Tibial nerve (tissue), 4 donors: Measurements from ENCODE around the gene CHST12. TPM values are rescaled to one million over a fixed set of nuclear protein-coding genes. Genes with fewer than 3 reads are reported as not detected.
A peak's percentile ranks its signal among the peaks of the same experiment; 100 is the strongest.

Source experiments
- DNase-seq, 2 donors: peaks; one replicate each; pipeline ENCODE4 v3.0.0-alpha.2; 2019; ENCODE audit warnings: low spot score in 2 of 2
- H3K27ac ChIP-seq, 4 donors: fragments of 200-600 bp; sonication (generic) in 3 of 4; one replicate each; pipeline ENCODE4 v1.5.1; 2017 to 2019; ENCODE audit warnings: mild to moderate bottlenecking in 1 of 4
- H3K27me3 ChIP-seq, 2 donors: fragments of 200-600 bp; sonication (generic) in 1 of 2; one replicate each; pipeline versions ENCODE4 v1.5.1 to v1.6.0; 2017 to 2019
- H3K36me3 ChIP-seq, 3 donors: fragments of 200-600 bp; sonication (generic); one replicate each; pipeline ENCODE4 v1.5.1; 2018 to 2019
- H3K4me1 ChIP-seq, 4 donors: fragments of 200-600 bp; sonication (generic) in 3 of 4; one replicate each; pipeline ENCODE4 v1.5.1; 2017 to 2019
- H3K4me3 ChIP-seq, 4 donors: fragments of 200-600 bp; sonication (generic) in 3 of 4; one replicate each; pipeline ENCODE4 v1.5.1; 2017 to 2019; ENCODE audit warnings: mild to moderate bottlenecking in 1 of 4, moderate library complexity in 1 of 4
- H3K9me3 ChIP-seq, 4 donors: fragments of 200-600 bp; sonication (generic) in 3 of 4; one replicate each; pipeline ENCODE4 v1.5.1; 2017 to 2019
- EP300 ChIP-seq, 2 donors: sonication (generic); formaldehyde crosslinking; IDR thresholded peaks; one replicate each; pipeline ENCODE4 v1.6.1; 2017; ENCODE audit warnings: antibody characterized with exemption in 2 of 2, mild to moderate bottlenecking in 1 of 2
- POLR2A ChIP-seq, 2 donors: fragments of 450-650 bp; IDR thresholded peaks; one replicate each; pipeline ENCODE4 v1.6.1; 2017; ENCODE audit warnings: antibody characterized with exemption in 2 of 2, mild to moderate bottlenecking in 2 of 2, moderate library complexity in 2 of 2
- WGBS, 2 donors: methylation state at CpG; one replicate each; pipeline ENCODE4 v1.1.5; 2018; 5-methylcytosine and 5-hydroxymethylcytosine counted together
- total RNA-seq, 4 donors: library from RNA; depleted of rRNA; stranded (reverse); fragments of >200 nt; gene quantifications; one replicate each; pipeline ENCODE4 v1.1.0, GENCODE V29; 2016
- TF ChIP-seq, protein P1 (sequence below), 5 experiments: fragments of 200-600 bp in 3 of 5; fragments of 450-650 bp in 2 of 5; sonication (generic) in 3 of 5; IDR thresholded peaks; one replicate each; pipeline ENCODE4 v1.5.1; 2016 to 2019; ENCODE audit warnings: antibody characterized with exemption in 5 of 5, mild to moderate bottlenecking in 3 of 5, moderate library complexity in 2 of 5

Gene CHST12
- total RNA-seq, 4 donors from 2014 or later: 21.0 to 29.9 (median 29.3) TPM

DNA sequence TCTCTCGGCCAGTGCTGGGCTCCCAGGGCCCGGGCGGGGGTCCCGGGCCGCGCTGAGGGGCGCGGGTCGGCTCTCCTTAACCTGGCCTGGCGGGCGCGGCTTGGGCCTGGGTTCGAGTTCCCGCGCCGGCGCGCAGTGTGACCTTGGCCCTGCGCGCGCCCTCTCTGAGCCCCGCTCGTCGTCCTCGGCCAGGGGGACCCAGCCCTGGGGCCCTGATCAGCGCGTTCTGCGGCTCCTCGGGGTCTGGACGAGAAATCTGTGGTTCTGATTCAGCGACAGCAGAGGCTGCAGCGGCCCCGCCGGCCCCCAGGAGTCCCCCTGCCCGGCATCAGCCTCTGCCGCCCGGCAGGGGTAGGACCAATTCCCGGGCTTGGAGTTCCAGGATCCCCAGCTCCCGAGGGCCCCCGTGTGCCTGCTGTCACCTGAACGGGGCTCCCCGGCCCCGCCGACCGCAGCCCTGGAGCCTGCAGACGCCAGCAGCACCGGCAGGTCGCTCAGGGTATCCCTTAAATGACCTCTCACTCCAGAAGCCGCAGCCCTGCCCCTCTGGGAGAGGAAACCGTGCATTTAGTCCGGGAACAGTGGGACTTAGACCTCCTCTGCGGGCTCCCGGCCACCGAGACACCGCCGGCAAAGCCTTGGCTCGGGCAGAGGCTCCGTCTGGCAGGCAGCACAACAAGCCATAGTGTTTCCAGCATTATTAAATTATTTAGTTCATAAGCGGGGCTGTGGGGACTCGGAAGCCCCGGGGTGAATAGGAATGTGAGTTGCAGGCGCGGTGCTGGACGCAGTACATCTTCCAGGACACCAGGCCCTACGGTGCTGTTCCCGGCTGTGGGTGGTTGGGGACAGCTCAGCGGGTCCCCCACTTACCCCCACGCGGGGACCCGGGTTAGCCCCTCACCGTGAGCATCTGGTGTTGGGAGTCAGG, 572 bp downstream of the CHST12 start:
- H3K36me3 ChIP-seq: no peaks in the 10 kb centered on the region
- no peak for TF ChIP-seq EP300 (IDR thresholded peaks at IDR 0.05)
- TF ChIP-seq, protein P1, sequence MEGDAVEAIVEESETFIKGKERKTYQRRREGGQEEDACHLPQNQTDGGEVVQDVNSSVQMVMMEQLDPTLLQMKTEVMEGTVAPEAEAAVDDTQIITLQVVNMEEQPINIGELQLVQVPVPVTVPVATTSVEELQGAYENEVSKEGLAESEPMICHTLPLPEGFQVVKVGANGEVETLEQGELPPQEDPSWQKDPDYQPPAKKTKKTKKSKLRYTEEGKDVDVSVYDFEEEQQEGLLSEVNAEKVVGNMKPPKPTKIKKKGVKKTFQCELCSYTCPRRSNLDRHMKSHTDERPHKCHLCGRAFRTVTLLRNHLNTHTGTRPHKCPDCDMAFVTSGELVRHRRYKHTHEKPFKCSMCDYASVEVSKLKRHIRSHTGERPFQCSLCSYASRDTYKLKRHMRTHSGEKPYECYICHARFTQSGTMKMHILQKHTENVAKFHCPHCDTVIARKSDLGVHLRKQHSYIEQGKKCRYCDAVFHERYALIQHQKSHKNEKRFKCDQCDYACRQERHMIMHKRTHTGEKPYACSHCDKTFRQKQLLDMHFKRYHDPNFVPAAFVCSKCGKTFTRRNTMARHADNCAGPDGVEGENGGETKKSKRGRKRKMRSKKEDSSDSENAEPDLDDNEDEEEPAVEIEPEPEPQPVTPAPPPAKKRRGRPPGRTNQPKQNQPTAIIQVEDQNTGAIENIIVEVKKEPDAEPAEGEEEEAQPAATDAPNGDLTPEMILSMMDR (IDR thresholded peaks at IDR 0.05): peak in 2 of 5 experiments; percentile 21 to 34
- peak overlapping the region; percentile 68 to 91 (median 77) for H3K27ac ChIP-seq
- peak overlapping the region; percentile 85 to 100 (median 91) for H3K4me3 ChIP-seq
- peaks cover 0 to 87% (median 44%) of the 10 kb centered on the region in 4 donors for H3K4me1 ChIP-seq
- no peaks in the 10 kb centered on the region for H3K27me3 ChIP-seq
- WGBS, 2 donors: 1 to 2% methylated on average over 26 to 58 of the region's 71 CpGs
- no peak for DNase-seq
- H3K9me3 ChIP-seq: no peaks in the 10 kb centered on the region

DNA sequence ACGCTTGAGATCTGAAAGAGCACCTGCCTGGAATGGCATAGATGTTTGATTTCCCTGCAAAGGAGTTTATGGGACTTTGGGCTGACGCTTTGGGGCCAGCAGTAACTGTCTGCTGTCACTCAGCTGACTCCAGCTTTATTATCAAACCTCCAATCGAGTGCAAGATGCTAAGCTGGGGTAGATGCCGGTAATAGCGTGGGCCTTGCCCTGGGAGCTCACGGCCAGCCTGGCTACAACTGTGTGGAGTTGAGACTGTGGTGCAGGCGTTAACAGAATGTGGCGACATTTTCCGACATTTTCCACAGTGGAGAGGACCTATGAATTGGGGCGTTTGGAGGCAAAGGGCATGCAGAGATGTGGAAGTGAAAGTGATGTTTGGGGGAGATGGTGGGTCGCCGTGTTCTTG, 1.3 kb downstream of the CHST12 start:
- Histone ChIP-seq H3K27me3 (no peaks in the 10 kb centered on the region), H3K4me1 (peaks cover 0 to 88% (median 45%) of the 10 kb centered on the region in 4 donors), H3K27ac (peak overlapping the region in 2 of 4 donors; percentile 84 to 91), H3K36me3 (no peaks in the 10 kb centered on the region), H3K4me3 (peak overlapping the region; percentile 85 to 100 (median 91)), H3K9me3 (no peaks in the 10 kb centered on the region)
- DNase-seq: no peak
- WGBS, 2 donors: 31 to 48% methylated on average over 12 of the region's 12 CpGs
- TF ChIP-seq, protein P1 (IDR thresholded peaks at IDR 0.05): no peak
- no peak for TF ChIP-seq POLR2A (IDR thresholded peaks at IDR 0.05)
- no peak for TF ChIP-seq EP300 (IDR thresholded peaks at IDR 0.05)

DNA sequence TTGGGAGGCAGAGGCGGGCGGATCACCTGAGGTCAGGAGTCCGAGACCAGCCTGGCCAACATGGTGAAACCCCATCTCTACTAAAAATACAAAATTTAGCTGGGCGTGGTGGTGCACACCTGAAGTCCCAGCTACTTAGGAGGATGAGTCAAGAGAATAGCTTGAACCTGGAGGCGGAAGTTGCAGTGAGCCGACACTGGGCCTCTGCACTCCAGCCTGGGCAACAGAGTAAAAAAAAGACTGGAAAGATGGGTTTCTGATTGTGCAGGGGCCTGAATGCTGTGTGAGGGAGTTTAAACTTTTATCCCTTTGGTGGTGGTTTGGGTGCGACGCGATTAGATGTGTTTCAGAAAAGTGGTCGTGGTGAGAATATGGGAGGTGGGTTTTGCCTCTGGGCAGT, 1.8 kb downstream of the CHST12 start:
- no peak for TF ChIP-seq EP300 (IDR thresholded peaks at IDR 0.05)
- TF ChIP-seq, protein P1 (IDR thresholded peaks at IDR 0.05): no peak
- H3K27me3 ChIP-seq: no peaks in the 10 kb centered on the region
- H3K36me3 ChIP-seq: no peaks in the 10 kb centered on the region
- peak overlapping the region in 2 of 4 donors; percentile 96 to 100 for H3K4me3 ChIP-seq
- no peaks in the 10 kb centered on the region for H3K9me3 ChIP-seq
- 87 to 95% methylated on average over 10 of the region's 10 CpGs for WGBS, 2 donors
- no peak for DNase-seq
- H3K4me1 ChIP-seq: peaks cover 0 to 88% (median 41%) of the 10 kb centered on the region in 4 donors
- H3K27ac ChIP-seq: peak overlapping the region in 3 of 4 donors; percentile 17 to 50 (median 37)

DNA sequence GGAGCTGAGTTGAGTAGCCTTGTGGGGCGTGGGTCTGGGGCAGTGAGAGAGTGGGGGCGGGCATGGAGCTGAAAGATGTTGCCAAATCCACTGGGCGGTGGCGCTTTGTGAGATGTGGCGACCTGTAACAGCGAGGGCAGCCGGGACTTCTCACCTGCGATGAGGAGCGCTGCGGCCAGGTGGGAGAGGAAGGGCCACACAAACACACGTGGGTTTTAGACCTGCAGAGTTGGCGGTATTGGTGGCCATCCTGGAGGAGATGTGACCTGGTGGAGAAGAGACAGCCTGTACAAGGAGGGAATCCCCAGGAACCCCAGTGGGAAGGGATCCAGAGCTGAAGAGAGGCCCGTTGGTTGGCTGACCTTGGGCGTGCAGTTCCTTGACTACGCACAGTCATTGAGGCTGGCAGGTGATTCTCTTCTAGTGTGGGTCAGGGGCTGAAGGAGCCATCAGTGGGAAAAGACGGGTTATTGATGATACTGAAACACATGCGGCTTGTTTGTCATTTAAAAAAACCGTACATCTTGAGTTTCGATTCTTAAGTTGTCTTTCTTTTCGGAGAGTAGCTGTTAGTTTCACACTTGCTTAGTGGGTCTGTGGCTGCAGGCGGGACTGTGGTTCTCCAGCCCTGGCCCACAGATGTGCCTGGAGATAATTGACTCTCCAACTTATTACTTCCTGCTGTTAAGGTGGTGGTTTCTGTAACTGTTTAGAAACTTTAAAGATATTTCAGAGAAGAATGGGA, 2.4 kb downstream of the CHST12 start:
- DNase-seq: no peak
- H3K4me1 ChIP-seq: peaks cover 0 to 88% (median 38%) of the 10 kb centered on the region in 4 donors
- no peaks in the 10 kb centered on the region for H3K36me3 ChIP-seq
- peak overlapping the region in 2 of 4 donors; percentile 32 to 100 for H3K4me3 ChIP-seq
- no peaks in the 10 kb centered on the region for H3K9me3 ChIP-seq
- WGBS, 2 donors: 82% methylated on average over 21 of the region's 21 CpGs
- TF ChIP-seq, protein P1 (IDR thresholded peaks at IDR 0.05): no peak
- TF ChIP-seq POLR2A (IDR thresholded peaks at IDR 0.05): no peak
- TF ChIP-seq EP300 (IDR thresholded peaks at IDR 0.05): no peak
- H3K27me3 ChIP-seq: no peaks in the 10 kb centered on the region
- H3K27ac ChIP-seq: peak overlapping the region in 3 of 4 donors; percentile 17 to 50 (median 37)
